ENCODE data around the gene FBXO41.
A peak's percentile ranks its signal among the peaks of the same experiment; 100 is the strongest.
"Not testable (repeated sequence)": the region's sequence is repeated elsewhere in the genome, so short reads cannot be mapped to it uniquely, and the experiment has no call there.

The FBXO41 gene

DNA sequence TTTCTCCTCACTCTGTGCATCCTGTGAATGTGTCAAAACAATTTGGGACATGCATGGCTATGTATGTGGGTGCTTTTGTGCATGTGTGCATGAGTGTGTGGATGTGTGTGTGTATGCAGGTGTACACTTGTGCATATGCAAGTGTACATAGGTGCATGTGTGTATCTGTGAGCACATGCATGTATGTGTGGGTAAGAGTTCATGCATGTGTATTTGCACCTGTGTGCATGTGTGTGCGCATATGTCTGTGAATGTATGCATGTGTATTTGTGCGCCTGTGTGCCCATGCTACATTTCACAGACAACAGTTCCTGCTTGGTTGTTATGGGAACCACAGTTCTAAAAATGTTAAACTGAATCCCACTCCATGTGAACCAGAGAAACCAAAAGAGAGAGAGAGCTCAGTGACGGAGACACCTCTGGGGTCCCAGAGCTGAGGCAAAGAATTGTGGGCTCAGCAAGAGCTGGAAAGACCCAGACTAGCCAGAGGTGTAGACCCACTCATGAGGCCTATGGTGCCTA, 1.9 kb upstream of the FBXO41 start:
- DNase-seq = no peak

DNA sequence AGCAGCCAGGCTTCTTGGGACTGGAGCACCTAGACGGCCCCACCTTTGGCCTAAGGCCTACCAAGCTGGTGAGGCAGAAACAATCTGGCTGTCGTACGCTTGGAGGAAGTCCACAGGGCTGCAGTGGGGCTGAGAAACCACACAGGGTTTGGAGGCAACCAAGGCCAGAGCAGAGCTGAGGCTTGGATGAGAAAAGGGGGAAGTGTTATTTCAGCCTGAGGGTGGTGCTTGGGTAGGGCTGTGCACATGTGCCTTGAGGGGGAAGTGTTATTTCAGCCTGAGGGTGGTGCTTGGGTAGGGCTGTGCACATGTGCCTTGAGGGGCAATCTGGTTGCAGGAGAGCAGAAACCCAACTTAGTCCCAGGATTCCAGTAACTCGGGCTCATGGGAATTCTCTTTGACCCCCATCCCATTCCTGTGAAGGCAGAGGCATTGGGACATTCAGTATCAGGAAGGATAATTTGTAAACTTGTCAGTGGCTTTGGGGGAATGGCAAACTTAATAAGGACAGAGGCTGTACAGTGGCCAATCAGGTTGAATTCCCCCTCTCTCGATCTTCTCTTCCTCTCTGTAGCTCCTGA, 971 bp upstream of the FBXO41 start:
- no peak for DNase-seq

DNA sequence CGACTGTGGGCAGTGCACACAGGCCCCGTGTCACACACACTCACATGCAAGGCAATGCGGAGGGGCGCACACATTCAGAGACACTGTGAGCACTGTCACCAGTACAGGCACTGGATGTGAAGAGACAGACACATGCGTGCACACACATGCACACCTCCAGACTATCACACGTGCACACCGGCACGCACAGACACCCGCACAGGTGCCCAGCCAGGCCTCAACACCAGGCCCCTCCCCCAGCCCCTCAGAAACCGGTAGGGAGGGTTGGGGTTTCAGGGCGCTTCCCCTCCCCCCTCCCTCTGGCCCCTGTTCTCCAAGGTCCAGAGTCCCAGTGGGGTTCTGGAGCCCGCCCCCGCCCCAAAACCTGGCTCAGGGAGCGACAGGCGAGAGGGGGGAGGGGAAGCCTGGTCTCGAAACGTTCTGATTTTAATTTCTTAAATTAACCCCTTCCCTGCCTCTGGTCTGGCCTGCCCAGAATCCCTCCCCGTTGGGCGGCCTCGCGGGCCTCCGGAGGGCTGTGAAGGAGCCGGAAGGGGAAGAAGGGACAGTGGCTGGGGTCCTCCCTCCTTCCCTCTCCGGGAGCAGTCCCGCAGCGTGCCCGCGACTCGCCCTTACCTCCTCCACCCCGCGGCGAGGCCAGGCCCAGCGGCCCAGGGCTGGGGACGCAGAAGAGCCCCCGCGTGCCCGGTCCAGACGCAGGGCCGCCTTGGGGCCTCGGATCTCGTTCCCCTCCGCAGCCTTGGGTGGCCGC, 558 bp downstream of the FBXO41 start:
- peak; percentile 24 for DNase-seq

DNA sequence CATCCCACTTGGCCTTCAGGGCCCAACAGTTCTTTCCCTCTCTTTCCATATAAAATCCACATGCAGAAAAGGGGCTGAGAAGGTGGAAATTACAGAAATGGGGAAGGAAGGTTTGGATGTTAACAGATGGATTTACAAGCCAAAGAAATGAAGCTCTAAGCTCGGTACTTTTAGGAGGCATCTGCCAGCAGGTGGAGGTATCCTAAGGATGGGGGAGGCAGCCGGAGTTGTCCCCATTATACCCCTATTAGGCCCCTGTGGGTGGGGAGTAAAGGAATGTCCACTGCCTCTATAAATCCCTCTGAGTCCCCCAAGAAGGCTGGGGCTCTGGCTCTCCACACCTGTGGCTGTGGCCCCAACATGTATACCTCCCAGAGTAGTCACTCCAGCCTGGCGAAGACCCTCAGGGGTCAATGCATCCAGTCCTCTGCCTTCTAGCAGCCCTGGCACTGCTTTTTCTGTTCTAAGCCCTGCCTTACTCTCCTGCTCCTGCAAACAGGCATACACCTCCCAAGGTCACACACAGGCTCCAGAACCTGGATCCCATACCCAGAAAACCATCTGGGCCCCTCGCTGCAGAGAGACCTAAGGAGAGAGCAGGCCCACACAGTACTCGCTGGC, 1.2 kb downstream of the FBXO41 start:
- DNase-seq = no peak

DNA sequence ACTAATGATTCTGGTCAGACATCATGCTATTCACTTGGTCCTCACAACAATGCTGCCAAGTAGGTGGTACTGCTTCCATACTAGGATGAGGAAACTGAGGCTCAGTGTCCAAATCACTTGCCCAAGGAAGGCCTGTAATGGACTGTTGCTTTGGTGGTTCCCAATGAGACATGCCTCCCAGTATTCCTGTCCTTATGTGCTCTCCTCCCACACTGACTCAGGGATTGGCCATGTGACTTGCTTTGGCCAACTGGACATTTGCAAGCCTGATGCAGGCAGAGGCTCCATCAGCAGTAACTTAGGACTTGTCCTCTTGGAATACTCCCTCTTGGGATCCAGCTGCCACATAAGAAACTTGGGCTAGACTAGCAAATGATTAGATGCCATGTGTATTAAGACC, 3.0 kb downstream of the FBXO41 start:
- DNase-seq = no peak

DNA sequence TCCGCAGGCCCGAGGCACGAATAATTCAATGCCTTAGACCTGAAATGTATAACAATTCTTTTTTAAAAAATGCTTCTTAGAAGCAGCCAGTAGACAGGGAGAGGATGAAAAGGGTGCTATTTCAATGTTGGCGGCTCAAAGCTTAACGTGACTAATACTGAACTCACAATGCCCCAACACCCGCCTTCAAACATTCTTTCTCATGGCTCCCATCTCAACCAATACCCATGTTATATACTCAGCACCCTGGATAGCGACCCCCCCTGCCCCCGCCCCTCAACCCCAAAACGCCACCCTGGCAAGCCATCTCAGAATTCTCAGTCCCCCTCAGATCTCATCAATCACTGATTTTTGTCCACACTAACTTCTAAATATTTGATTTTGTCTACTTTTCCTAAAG, 4.4 kb downstream of the FBXO41 start:
- no peak for DNase-seq

DNA sequence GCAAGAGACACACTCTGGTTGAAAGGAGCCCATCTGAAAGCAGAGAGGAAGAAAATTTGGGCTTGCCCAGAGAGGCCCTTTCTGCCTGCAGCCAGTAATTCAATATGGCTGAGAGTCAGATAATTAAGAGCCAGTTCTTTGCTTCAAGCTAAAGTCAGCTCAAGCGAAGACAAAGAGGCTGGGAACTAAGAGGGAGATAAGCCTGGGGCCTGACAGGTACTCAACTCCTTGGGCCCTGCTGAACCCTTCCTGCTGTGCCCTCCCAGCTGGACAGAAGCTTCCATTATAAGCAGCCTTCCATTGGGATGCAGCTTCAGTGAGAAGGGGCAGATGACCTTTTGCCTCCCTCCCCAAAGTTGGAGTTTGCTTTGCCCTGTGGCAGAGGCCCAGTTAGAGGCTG, 12.0 kb downstream of the FBXO41 start:
- DNase-seq = no peak

DNA sequence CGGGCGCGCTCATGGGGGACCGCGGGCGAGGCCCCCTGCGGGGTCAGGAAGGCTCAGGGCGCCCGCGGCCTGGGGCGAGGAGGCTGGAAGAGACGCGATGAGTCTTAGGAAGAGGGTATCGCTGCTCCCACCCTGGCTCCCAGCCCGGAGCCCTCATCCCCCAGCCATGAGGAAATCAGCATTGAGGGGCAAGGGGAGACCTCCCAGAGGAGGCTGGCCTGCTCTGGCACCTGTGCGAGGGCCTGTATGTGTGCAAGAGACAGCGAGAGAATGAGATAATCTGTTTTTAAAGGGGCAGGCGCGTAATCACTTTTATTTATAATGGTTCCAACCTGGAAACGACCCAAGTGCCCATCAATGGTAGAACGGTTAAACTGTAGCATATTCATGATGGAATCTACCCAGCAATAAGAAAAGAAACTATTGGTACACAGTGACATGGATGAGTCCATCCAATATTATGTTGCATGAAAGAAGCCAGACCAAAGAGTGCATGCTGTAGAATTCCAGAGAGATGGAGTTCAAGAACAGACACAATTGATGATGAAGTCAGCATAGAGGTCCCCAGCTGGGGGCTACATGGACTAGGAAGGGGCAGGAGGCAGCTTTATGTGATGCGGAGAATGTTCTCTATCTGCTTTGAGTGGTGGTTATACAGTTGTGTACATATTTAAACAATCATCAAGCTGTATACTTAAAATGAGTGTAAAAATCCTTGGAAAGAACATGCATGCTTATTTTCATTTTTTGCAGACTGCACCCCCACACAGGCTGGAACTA, 14.4 kb downstream of the FBXO41 start:
- peak; percentile 27 for DNase-seq

DNA sequence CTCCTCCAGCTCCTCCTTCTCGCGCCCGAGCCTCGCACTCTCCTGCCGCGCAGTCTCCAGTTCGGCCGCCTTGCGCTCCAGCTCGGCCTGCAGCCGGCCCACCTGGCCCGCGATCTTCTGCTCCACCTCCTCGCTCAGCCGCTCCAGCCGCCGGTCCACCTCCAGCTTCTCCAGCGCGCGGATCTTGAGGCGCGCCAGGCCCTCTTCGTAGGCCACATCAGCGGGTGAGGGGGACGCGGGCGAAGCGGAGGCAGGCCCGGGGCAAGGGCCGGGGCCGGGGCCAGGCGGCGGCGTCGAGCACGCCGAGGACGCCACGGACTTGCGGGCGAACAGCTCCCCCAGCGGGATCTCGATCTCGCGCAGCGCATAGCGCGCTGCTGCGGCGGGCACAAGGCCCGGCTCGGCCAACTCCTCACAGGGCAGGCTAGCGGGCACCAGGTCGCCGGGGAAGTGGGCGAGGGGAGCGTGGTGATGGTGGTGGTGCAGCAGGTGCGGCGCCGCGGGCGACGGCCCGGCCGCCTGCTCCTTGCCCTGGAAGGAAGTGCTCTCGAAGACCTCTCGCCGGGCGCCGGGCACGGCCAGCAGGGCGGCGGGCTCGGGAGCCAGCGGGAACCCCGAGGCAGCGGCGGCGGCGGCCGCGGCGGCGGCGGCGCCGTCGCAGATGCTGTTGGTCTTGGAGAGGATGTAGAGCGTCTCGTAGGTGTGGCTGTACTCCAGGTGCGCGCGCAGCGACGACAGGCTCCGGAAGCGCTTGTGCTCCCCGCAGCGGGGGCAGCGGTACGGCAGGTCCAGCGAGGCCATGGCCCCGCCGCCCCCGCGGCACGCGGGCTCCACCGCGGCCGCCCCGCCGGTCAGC, 15.2 kb downstream of the FBXO41 start:
- peak; percentile 75 for DNase-seq

DNA sequence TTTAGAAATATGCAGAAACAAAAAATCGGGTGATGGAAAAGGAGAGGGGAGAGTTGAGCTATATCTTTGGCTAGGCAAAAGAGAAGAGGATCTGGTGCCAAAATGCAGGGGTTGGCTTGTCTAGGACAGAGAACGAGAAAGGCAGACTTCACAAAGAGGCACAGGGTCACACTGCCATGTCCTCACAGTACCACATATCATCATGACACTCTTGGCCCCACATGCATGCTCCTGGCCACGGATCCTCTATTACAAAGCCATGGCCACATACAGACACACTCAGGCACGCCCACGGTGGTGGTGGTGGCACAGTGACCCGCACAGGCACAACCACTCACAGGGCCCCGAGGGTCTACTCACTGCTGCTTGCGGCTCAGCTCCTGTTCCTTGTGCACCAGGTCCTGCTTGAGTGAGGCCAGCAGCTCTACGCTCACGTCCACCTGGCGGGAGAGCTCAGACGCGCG, 15.9 kb downstream of the FBXO41 start:
- no peak for DNase-seq

DNA sequence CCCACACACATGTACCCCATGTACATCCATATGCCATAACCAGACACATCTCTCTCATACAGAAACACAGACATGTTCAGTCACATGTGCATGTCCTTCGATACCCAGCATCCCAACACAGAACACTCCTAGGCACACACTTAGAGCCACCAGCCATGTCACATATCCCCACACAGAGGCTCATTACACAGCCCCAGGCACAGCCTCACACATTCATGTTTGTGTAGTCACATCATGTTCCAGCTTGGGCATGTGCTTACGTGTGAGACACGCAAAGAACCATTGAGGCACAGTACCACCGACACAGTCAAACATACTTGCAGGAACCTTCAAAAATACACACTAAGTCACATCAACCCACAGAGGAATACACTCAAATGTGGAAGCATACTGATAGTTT, 17.3 kb downstream of the FBXO41 start:
- no peak for DNase-seq

DNA sequence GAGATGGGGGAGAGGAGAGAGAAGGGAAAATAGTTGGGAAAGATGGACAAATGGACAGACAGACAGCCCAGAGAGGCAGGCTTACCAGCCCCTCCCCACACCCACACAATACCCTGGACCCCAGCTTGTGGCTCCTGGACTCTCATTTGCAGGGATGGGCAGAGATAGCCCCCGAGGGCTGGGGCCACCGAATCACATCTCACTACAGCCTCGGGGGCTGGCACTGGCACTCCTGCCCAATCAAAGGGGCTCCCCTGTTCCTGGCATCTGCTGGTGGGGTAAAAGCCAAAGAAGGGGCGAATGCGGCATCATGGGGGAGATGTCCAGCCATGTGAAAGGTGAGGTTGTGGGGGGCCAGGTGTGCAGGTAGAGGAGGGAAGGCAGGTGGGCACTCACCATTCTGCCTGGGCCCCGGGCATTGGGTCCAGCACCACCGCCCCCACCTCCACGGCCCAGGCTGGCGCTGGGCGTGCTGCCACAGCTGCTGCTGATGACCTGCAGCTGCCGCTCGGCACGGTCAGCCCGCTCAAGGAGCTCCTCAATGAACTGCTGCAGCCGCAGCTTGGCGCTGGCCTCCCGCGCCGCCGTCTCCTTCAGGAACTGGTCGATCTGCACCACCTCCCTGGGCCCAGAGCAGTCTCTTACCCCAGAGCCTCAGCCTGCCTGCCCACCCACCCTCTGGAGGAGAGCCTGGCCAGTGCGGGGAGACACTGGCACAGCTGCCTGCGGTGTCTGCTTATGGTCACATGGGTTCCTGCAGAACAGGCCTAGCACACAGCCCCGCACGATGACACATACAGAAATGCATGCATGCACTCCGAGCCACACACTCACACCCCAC, 18.0 kb downstream of the FBXO41 start:
- DNase-seq = peak; percentile 13

DNA sequence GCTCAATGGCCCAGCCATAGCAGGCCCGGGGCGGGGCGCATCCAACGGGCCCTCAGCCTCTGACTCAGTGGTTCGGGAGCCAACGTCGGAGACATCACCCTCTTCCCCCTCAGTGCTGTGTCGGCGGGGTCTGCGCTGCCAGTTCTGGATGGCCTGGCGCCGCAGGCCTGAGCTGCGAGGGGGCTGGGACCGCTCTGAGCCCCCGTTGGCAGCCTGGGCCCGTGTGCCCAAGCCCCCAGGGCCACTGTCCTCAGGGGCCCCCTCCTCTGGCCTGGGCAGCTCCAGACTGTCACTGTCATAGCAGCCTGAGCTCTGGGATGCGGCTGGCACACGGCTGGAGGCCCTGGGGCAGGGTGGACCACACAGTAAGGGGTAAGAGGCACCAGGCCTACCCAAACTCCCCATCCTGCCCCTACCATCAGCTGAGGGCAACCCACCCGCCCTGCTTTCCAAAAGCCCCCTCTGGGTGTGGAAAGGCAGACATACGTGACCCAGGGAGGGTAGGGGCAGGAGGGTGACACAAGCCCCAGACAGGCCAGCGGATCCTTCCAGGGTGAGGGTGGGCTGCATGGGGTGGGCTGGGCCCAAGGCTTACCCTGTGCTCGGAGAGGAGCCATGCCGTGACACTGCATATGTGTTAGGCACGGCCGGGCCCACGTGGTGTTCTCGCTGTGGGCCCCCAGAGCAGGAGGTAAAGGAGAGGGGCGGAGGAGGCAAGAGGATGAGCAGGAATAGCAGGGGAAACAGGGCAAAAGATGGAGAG, 18.8 kb downstream of the FBXO41 start:
- no peak for DNase-seq

DNA sequence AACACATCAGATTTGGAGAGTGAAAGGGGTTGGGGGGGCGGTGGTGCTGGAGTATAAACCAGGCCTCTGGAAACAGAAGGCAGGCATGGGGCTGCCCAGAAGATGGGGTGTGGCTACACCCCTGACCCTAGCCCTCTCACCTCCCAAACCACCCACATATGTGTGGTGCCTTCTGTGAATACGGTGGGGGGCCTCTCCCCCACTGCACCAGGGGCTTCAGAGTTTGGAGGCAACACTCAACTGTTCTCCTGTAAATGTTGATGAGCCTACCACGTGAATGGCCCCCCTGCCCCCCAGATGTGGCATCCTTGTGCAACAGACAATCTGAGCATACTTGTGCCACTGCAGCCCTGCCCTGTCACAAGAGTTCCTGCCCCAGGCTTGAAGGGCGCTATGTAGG, 19.5 kb downstream of the FBXO41 start:
- no peak for DNase-seq

DNA sequence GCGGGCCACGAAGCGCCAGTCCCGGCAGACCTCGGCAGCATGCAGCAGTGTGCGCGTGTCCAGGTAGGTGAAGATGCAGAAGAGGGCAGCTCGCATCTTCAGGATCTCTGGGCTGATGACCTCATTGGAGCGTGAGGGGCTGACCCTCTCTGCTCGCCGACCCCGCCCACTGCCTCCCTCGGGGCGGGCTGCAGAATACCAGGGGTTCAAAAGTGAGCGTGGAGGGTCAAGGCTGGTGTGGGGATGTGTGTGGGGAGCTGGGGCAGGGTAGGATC, 20.0 kb downstream of the FBXO41 start:
- DNase-seq = no peak

DNA sequence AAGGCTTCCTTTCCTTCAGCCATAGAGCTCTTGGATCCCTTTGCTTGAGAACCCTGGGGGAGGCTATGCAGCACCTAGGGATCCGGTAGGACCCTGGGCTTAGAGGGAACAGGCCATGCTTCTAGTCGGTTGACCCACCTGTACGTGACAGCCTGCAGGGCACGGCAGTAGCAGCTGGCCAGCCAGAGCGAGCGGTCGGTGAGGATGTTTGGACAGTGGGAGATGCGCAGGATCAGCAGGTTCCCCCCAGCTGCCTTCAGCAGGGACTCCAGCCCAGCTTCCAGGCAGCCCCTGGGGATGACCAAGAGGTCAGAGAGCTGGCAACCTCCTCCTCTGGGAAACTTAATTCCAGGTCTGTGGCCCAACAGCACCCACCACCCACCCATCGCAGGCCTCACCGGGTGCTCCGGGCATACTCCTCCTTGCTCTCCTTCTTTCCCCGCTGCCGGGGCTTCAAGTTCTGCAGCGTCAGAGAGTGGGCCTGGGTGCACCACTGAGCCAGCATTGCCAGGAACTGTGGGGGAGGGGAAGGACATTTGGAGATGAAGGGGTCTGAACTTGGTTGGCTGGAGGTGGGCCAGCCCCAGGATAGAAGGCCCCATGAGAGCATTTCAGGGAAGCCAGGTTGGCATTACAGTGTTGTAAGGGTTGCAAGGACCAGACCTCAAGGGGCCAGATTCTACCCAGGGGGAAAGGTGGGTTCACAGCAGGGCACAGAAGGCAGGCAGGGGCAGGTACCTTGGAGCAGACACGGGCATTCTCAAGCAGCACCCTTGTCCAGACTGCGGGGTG, 20.5 kb downstream of the FBXO41 start:
- DNase-seq = no peak

DNA sequence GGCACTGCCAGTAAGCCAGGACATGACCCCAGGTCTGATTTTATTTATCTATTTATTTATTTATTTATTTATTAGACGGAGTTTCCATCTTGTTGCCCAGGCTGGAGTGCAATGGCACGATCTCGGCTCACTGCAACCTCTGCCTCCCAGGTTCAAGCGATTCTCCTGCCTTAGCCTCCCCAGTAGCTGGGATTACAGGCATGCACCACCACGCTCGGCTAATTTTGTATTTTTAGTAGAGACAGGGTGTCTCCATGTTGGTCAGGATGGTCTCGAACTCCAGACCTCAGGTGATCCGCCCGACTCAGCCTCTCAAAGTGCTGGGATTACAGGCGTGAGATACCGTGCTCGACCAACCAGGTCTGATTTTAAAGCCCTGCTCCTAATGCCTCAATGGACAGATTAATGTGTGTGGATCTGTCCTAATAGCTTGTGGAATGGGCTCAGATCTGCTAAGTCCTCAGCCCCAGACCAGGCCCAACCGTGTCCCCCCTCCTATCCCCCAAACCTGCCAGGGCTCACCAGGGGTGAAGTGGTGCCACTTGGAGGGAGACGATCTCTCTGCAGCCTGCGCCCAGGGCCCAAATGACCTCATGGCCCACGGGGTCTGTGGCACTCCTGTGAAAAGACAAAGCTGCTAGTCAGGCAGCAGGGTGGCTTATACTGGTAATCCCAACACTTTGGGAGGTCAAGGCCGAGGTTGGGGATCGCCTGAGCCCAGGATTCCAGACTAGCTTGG, 21.4 kb downstream of the FBXO41 start:
- not testable (repeated sequence) for DNase-seq

DNA sequence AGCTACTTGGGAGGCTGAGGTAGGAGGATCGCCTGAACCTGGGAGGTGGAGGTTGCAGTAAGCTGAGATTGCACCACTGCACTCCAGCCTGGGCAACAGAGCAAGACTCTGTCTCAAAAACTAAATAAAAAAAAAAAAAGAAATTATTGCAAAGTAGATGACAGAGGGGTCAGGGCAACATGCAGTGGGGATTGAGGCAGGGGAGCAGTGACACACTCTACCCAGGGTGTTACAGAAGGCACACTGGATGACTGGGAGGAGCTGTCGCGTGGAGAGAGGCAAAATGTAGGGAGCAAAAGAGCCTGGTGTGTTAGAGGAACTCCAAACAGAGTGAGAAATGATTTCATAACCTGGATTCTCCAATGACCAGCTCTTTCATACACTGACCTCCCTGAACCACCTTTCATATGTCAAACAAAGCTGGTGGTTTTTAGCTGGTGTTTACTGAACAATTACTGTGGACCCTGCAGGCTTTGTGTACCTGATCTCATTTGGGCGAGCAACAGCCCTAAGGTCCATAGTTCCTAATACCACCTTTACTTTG, 22.1 kb downstream of the FBXO41 start:
- no peak for DNase-seq
